Measurements from ENCODE around the gene MARCKSL1. TPM values are rescaled to one million over a fixed set of nuclear protein-coding genes. Genes with fewer than 3 reads are reported as not detected.

The MARCKSL1 gene
- total RNA-seq, 1 donor from 2014 or later, result 730 TPM

- H3K9me3 Mint-ChIP-seq (ENCODE audit: unreplicated experiment), result no peaks in the 10 kb centered on the region
- TF ChIP-seq CTCF (IDR thresholded peaks at IDR 0.05; ENCODE audit: unreplicated experiment), result peak; percentile 55
- peaks cover 35% of the 10 kb centered on the region for H3K27me3 Mint-ChIP-seq (ENCODE audit: unreplicated experiment)
- peak overlapping the region; percentile 84 for H3K27ac Mint-ChIP-seq (ENCODE audit: unreplicated experiment)
- H3K4me1 Mint-ChIP-seq (ENCODE audit: unreplicated experiment), result peaks cover 42% of the 10 kb centered on the region
- peaks cover 43% of the 10 kb centered on the region for H3K36me3 Mint-ChIP-seq (ENCODE audit: low read depth, unreplicated experiment)
- peak overlapping the region; percentile 98 for H3K4me3 Mint-ChIP-seq (ENCODE audit: unreplicated experiment)
- peak; percentile 58 for DNase-seq (ENCODE audit: low spot score)
Measured at GRCh38 chr1:32334864-32335534, 1.0 kb downstream of the MARCKSL1 start.

- H3K27ac Mint-ChIP-seq (ENCODE audit: unreplicated experiment), result peak overlapping the region; percentile 70
- no peak for TF ChIP-seq CTCF (IDR thresholded peaks at IDR 0.05; ENCODE audit: unreplicated experiment)
- DNase-seq (ENCODE audit: low spot score), result no peak
- H3K36me3 Mint-ChIP-seq (ENCODE audit: low read depth, unreplicated experiment), result peaks cover 46% of the 10 kb centered on the region
- peaks cover 30% of the 10 kb centered on the region for H3K27me3 Mint-ChIP-seq (ENCODE audit: unreplicated experiment)
- H3K9me3 Mint-ChIP-seq (ENCODE audit: unreplicated experiment), result no peaks in the 10 kb centered on the region
- H3K4me3 Mint-ChIP-seq (ENCODE audit: unreplicated experiment), result peak overlapping the region; percentile 98
- H3K4me1 Mint-ChIP-seq (ENCODE audit: unreplicated experiment), result peaks cover 39% of the 10 kb centered on the region
Measured at GRCh38 chr1:32334274-32334861, 1.7 kb downstream of the MARCKSL1 start.

GRCh38 chr1:32333251-32333963 lies 2.6 kb downstream of the MARCKSL1 start:
- peak overlapping the region; percentile 86 for H3K27ac Mint-ChIP-seq (ENCODE audit: unreplicated experiment)
- no peak for DNase-seq (ENCODE audit: low spot score)
- H3K36me3 Mint-ChIP-seq (ENCODE audit: low read depth, unreplicated experiment), result peaks cover 47% of the 10 kb centered on the region
- H3K4me1 Mint-ChIP-seq (ENCODE audit: unreplicated experiment), result peaks cover 34% of the 10 kb centered on the region
- peak overlapping the region; percentile 98 for H3K4me3 Mint-ChIP-seq (ENCODE audit: unreplicated experiment)
- peaks cover 23% of the 10 kb centered on the region for H3K27me3 Mint-ChIP-seq (ENCODE audit: unreplicated experiment)
- TF ChIP-seq CTCF (IDR thresholded peaks at IDR 0.05; ENCODE audit: unreplicated experiment), result no peak
- H3K9me3 Mint-ChIP-seq (ENCODE audit: unreplicated experiment), result no peaks in the 10 kb centered on the region

GRCh38 chr1:32332290-32333079 lies 3.5 kb downstream of the MARCKSL1 start:
- Mint-ChIP-seq H3K9me3 (ENCODE audit: unreplicated experiment) (no peaks in the 10 kb centered on the region), H3K27ac (ENCODE audit: unreplicated experiment) (peak overlapping the region; percentile 48), H3K4me1 (ENCODE audit: unreplicated experiment) (peaks cover 27% of the 10 kb centered on the region), H3K27me3 (ENCODE audit: unreplicated experiment) (peaks cover 21% of the 10 kb centered on the region), H3K4me3 (ENCODE audit: unreplicated experiment) (peak overlapping the region; percentile 71), H3K36me3 (ENCODE audit: low read depth, unreplicated experiment) (peaks cover 50% of the 10 kb centered on the region)
- no peak for DNase-seq (ENCODE audit: low spot score)
- no peak for TF ChIP-seq CTCF (IDR thresholded peaks at IDR 0.05; ENCODE audit: unreplicated experiment)
